Hematopoietic multipotent progenitor cell treated with erythropoietin and hydrocortisone succinate and interleukin-3 and kit ligand, for 15 days (in vitro differentiated cells): ENCODE measurements around the gene EIF4E3.
A peak's percentile ranks its signal among the peaks of the same experiment; 100 is the strongest.

Experiments used
- DNase-seq: peaks from one replicate; pipeline ENCODE4 v3.0.0-alpha.2; 2015; ENCODE audit warnings: low spot score

EIF4E3 gene

DNA sequence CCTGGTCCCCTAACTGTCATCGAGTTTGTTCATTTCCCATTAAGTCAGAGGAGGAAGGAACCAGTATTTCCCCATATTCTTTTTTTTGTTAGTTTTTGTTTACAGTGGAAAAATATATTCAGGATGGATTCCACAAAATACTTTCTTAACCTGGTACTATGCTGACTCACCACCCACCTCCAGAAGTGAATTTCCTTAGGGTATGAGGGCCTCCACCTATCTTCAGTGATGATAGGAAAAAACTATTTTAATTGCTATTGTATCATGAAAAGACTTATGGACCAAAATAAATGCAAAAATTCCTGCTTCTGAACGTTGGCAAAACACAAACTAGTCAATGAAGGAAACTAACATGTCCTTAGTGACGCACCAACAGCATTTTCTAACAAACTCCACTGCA, 77.5 kb downstream of the EIF4E3 start:
- DNase-seq = no peak

DNA sequence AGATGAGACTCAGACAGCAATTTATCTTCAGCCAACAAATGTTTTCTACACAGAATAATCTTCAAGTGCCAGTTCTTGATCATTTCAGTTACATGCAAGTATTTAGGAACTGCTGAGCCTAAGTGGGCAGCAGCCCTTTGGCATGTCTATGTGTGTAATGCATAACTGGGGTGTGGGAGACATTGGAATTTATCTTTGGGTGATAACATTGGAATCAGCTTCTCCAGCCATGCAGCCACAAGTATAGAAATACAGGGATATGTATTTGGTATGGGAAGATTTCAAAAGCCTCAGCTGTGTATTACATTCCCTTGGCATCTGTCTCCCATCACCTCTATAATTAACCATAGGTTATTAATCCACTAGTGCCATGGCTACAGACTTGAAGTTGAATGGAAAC, 78.2 kb downstream of the EIF4E3 start:
- no peak for DNase-seq

DNA sequence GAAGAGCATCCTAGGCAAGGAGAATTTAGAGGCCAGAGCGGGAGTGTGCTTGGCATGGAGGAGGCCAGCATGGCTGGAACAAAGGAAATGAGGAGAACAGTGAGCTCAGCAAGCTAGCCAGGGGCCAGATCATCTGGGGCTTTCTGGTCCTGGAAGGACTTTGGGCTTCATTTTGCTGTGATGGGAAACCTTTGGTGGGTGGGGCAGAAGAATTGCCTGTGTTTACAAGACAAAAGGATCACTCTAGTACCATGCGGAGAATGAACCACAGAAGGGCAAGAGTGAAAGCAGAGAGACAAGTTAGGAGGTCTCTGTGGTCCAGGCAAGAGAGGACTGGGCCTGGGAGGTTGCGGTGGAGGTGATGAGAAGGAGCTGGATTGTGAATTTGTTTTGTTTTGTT, 80.1 kb downstream of the EIF4E3 start:
- no peak for DNase-seq

DNA sequence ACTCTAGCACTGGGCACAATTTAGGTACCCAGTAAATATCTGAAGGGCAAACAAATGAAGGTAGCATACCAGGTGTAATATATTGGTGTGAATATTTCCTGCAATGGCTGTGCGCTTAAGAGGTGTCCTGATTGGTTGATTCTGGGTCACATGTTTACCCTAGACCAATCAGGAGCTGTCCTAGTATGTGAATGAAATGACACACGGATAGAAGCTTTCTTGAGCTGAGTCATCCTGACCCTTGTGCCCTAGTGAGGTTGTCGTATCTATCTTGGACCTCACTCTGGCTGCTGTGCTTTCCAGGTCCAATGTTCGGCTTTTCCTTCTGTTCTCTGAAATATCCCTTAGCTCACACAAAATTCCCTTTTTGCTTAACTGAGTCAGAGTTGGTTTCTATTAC, 83.5 kb downstream of the EIF4E3 start:
- peak; percentile 13 for DNase-seq

DNA sequence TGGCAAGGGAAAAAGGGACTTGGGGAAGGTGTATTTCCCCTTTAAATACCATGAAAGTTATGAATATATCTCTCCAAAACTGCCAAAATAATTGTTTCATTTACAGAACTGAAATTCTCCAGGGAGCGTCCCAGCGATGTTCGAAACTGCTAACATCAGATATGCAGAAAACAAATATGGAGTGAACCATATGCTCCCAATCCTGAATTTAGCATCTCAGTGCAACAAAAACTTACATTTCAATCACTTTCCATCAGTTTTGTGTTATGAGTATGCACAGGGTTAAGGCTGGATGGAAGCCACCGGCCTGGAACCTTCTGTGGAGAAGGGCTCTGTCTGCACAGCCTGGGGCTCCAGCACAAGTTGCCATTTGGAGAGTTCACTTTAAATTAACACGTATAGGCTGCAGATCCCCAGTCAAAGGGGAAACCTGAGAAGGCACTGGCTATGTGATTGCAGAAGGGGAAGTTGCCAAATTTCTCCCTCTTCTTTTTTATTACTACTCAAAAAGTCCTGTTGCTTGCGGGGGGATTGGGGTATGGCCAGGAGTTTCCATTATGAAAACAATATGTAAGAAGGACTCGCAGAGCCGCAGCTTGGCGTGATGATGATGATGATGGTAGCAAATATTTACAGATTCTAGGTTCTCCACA, 84.7 kb downstream of the EIF4E3 start:
- DNase-seq = no peak

DNA sequence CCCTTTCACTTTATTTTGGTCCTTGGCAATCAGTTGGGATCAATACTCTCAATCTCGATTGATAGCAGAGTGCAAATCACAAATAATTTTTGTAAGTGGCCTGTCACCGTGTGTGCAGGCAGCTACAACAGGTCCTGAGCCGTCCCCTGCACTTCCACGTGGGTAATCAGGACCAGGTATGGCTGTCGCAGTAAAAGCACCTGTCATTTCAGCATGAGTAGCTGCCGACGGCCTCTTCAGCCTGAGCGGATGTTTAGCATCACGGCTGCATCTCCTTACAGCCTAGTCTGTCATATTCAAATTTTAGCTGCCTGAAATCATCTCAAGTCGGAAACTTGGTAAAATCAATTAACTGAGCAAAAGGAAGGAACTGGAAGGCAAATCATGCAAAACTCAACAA, 88.7 kb downstream of the EIF4E3 start:
- no peak for DNase-seq

DNA sequence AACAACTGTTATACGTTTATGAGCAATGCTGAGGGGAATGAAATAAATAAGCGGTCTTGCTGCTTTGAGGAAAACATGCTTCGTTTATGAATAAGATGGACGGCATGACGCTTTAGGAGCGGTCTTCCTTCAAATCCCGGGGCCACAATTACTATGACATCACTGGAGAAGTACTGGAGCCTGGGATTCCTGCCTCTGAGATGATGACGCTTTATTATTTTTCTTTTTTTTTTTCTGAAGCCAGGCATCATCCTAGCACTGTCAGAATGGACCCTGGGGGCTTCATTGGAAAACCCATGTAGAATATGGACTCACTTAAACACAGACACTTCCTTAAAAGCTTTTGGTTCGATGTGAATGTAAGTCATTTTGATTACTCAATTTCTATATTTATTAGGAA, 89.2 kb downstream of the EIF4E3 start:
- DNase-seq = no peak

DNA sequence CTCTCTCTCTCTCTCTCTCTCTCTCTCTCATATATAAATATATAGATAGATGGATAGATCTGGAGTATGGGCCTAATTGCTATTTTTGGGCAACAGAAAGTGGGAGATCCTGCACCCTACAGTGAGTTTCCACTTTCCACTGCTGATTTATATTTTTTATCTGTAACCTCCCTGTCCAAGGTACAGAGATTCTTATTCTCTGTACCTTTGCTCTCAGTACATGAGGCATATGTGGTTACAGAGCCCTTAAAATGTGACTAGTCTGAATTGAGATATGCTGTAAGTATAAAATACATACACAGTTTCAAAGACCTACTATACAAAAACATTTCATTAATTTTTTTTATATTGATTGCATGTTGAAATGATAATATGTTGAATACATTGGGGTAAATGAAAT, 90.5 kb downstream of the EIF4E3 start:
- no peak for DNase-seq

DNA sequence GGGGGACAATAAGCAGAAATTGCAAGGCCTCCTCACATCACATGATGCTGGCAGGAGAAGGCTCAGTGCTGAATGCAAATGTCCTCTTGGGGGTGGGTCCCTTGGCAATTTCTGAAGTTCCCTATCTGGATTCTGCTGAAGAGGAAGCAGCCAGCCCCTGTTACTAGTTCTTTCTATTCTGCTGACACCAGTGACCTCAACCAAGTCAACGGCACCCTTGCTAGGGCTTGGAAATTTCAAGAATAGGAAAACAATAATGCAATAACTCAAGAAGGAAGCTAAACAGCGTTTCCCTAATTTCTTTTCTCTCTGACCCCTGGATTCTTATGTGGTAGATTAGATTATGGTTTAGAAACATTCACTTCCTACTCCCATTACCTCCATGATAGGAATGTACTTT, 95.5 kb downstream of the EIF4E3 start:
- DNase-seq = no peak

DNA sequence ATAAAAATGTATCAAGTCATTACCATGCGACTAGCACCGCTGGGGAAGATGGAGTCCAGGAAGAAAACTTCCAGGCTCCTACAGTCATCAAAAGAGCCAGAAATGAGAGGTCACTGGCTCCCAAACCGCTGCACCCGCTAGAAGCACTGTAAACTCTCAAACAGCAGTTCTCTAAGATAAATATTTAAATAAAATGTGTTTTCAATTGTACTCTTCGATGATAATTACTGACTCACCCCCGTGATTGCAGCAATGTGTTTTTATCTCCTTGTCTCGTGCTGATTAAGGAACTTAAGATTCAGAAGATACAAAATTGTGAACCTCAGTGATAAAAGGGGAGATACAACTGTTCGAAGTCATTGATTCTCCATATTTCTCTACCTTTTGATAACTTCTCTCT, 95.9 kb downstream of the EIF4E3 start:
- no peak for DNase-seq

DNA sequence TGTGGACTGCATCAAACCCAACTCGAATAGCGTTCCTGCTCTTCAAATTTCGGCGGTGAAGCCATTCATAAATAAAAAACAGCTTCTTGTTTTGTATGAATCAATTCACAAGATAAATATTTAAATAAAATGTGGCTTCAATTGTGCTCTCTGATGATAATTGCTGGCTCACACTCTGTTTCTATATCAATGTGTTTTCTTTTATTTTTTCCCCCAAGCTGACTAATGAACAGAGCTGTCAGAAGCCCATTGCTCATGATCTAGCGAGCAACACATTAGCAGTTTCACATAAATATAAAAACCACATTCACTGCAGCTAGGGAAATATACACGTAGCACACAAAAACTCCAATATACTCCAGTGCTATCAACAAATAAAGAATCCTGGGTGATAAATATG, 96.7 kb downstream of the EIF4E3 start:
- no peak for DNase-seq

DNA sequence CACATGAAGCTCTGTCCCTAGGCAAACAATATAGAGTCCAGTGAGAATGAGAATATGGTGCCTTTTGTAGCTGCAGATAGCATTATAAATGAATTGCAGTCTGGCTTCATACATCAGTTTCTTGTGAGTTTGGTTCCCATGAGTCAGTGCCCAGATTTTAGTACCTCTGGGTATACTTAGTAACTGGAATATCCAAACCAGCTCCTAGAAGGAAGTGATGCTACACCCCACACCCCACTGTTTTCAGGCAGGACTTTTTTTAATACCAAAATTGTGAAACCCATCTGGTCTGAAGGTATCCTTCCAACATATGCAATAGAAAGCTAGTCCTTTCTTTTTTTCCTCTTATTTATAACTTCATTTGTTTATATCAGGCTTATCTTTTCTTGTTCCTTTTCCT, 99.5 kb downstream of the EIF4E3 start:
- DNase-seq = no peak
